ENCODE data around the gene PLEKHM3. TPM values are rescaled to one million over a fixed set of nuclear protein-coding genes. Genes with fewer than 3 reads are reported as not detected.

Gene PLEKHM3
- total and polyA plus RNA-seq, 2 of the 13 experiments (the other 11 are each of a cell fraction or from before 2014, with no cell fraction given), result 4.5 to 4.7 TPM

DNA sequence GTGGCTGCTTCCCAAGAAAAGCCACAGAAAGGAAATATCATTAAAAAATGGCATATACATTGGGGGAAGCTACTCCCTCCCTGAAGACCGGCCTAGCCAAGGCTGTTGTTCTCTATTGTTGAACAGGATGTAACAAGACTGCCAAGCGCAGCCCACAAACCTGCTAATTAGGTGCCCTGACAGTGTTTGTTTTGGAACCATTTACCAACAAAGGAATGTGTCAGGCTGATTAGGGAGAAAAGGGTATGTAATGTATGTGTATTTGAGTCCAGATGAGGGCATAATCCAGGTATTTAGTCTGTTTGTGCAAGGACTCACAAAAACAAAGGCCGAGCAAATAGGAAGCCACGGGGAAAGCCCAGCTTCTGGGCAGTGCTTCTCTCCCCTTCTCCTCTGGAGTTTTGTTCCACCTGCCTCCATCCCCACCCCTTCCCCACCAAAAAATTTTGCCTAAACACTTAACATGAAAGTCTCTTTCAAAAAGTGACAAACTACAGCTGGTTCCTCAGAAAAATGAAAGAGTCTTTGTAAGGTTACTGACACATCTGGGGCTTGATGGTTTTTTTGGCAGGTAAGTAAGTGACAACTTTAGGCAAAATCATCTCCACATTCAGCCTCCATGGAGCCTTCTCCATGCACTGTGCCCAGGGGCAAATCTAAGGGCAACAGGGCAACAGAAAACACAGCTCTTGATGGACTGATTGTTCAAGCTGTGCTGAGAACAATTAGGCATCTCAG is 177.4 kb downstream of the PLEKHM3 start (continued):
- peak; percentile 97 for TF ChIP-seq RERE (CRISPR knock-in tag; IDR thresholded peaks at IDR 0.05; ENCODE audit: low read depth)
- TF ChIP-seq NCOA1 (CRISPR knock-in tag; IDR thresholded peaks at IDR 0.05), result no peak
- TF ChIP-seq RAD51 (IDR thresholded peaks at IDR 0.05; ENCODE audit: borderline replicate concordance), result no peak
- no peak for TF ChIP-seq NFE2L1 (CRISPR knock-in tag; IDR thresholded peaks at IDR 0.05; ENCODE audit: borderline replicate concordance)
- peak; percentile 58 for TF ChIP-seq ZNF160 (CRISPR knock-in tag; IDR thresholded peaks at IDR 0.05)
- TF ChIP-seq ZNF44 (CRISPR knock-in tag; IDR thresholded peaks at IDR 0.05), result peak; percentile 23; the same call in 1 of the 2 replicates
- peak; percentile 52 for TF ChIP-seq CTCF (CRISPR knock-in tag; IDR thresholded peaks at IDR 0.05)
- no peak for TF ChIP-seq ZNF740 (CRISPR knock-in tag; IDR thresholded peaks at IDR 0.05)
- no peak; the same call in 1 of the 2 replicates for TF ChIP-seq ZBTB3 (CRISPR knock-in tag; IDR thresholded peaks at IDR 0.05; ENCODE audit: borderline replicate concordance, low read depth)
- TF ChIP-seq ETV5 (CRISPR knock-in tag; IDR thresholded peaks at IDR 0.05; ENCODE audit: borderline replicate concordance), result peak; percentile 95
- no peak for TF ChIP-seq ZFP36L1 (CRISPR knock-in tag; IDR thresholded peaks at IDR 0.05)
- peak; percentile 59 for TF ChIP-seq ZNF331 (CRISPR knock-in tag; IDR thresholded peaks at IDR 0.05)
- no peak for TF ChIP-seq PAF1 (CRISPR knock-in tag; IDR thresholded peaks at IDR 0.05)
- TF ChIP-seq CENPT (CRISPR knock-in tag; IDR thresholded peaks at IDR 0.05; ENCODE audit: low read depth), result no peak
- TF ChIP-seq JDP2 (CRISPR knock-in tag; IDR thresholded peaks at IDR 0.05; ENCODE audit: borderline replicate concordance), result no peak; the same call in 1 of the 2 replicates
- TF ChIP-seq, protein P1, sequence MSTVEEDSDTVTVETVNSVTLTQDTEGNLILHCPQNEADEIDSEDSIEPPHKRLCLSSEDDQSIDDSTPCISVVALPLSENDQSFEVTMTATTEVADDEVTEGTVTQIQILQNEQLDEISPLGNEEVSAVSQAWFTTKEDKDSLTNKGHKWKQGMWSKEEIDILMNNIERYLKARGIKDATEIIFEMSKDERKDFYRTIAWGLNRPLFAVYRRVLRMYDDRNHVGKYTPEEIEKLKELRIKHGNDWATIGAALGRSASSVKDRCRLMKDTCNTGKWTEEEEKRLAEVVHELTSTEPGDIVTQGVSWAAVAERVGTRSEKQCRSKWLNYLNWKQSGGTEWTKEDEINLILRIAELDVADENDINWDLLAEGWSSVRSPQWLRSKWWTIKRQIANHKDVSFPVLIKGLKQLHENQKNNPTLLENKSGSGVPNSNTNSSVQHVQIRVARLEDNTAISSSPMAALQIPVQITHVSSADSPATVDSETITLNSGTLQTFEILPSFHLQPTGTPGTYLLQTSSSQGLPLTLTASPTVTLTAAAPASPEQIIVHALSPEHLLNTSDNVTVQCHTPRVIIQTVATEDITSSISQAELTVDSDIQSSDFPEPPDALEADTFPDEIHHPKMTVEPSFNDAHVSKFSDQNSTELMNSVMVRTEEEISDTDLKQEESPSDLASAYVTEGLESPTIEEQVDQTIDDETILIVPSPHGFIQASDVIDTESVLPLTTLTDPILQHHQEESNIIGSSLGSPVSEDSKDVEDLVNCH (CRISPR knock-in tag; IDR thresholded peaks at IDR 0.05), result no peak
- no peak for TF ChIP-seq CBX1 (IDR thresholded peaks at IDR 0.05; ENCODE audit: low read depth)
- no peak for TF ChIP-seq RORA (CRISPR knock-in tag; IDR thresholded peaks at IDR 0.05)
- no peak for TF ChIP-seq SP1 (IDR thresholded peaks at IDR 0.05)
- 0 out of 2 replicates have a peak, but pooled peaks have one; percentile 35 for TF ChIP-seq SP1 (CRISPR knock-in tag; IDR thresholded peaks at IDR 0.05)
- TF ChIP-seq ZNF225 (CRISPR knock-in tag; IDR thresholded peaks at IDR 0.05), result no peak

All from HepG2 (cell line).